Stimulated activated naive CD8-positive, alpha-beta T cell treated with anti-CD3 and anti-CD28 coated beads, Interleukin-15, Interleukin-2, amounts not matched to agents 100 ng/mL and 50 ng/mL, for 24 hours (primary cell): ENCODE measurements around the gene REEP3.
"Not testable (repeated sequence)": the region's sequence is repeated elsewhere in the genome, so short reads cannot be mapped to it uniquely, and the experiment has no call there.

ENCODE experiments used
- H3K27ac Mint-ChIP-seq: one replicate; pipeline ENCODE4 v1.8.0; 2021; ENCODE audit warnings: mild to moderate bottlenecking, mixed read lengths
- H3K27me3 Mint-ChIP-seq: one replicate; pipeline ENCODE4 v1.8.0; 2021; ENCODE audit warnings: mixed read lengths
- H3K36me3 Mint-ChIP-seq: one replicate; pipeline ENCODE4 v1.8.0; 2021; ENCODE audit warnings: low read depth, mixed read lengths
- H3K4me1 Mint-ChIP-seq: one replicate; pipeline ENCODE4 v1.8.0; 2021; ENCODE audit warnings: low read depth, mixed read lengths
- H3K4me3 Mint-ChIP-seq: one replicate; pipeline ENCODE4 v1.8.0; 2021; ENCODE audit warnings: mild to moderate bottlenecking, mixed read lengths
- H3K9me3 Mint-ChIP-seq: one replicate; pipeline ENCODE4 v1.8.0; 2021; ENCODE audit warnings: mixed read lengths

REEP3 gene

DNA sequence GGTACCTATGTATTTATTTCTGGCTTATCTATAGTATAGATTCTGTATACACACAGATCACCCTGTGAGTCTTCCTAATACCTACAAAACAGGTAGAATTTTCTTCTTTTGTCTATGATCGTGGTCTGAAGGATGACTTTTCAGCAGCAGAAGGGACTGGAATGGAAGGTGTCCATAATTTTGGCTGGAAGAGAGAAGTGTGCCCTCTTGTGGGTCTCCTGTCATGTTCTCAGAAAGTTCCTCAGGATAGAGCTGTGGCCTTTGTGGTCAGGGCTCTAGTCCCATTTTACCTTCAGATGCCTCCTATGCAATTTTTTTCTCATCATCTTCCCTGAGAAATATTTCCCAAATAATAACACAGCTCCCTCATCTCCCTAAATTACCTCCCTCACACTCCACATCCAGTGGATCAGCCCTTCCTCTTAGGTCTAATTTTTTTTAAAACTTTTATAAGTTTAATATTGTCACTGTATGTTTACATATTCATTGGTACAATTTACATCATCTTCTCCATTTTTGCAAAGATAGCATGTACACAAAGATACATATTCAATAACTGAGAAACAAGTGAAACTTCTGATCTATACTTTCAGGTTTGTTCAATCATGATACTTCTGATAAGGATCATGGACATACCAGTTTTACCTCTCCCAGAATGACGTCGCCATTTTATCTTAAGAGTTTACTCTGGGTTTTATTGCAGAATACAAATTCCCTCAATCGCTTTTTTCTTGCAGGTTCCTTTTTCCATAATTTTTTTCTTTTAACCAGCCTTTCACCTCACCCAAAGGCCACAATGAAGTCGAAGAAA lies 112.7 kb downstream of the REEP3 start:
- Mint-ChIP-seq H3K4me1 (peaks cover 26% of the 10 kb centered on the region), H3K4me3 (no peak overlapping the region), H3K9me3 (no peaks in the 10 kb centered on the region), H3K27ac (no peak overlapping the region), H3K27me3 (peaks cover 8% of the 10 kb centered on the region), H3K36me3 (no peaks in the 10 kb centered on the region)

DNA sequence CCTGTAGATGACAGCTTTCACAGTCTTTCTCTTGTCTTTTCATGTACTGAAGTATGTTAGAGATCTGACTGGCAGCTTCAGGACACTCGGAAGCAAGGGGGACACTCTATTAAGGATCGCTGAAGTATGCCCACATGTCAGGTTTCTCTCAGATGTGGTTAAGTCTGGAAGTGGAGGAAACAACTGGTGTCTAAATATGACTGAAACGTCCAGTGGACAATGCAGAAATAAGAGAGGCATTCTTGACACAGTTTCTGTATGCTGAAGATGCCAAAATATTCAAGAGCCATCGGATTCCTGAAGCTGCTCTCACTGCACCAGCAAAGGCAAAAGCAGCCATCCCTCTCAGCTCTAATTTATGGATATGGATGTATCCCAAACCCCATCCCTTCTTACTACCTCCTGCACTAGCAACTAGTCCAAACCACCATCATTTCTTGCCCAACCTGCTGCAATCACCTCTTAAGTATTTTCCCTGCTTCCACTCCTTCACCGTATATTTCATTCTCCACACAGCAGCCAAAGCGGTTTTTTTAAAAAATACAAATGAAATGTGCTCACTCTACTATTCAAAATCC lies 113.4 kb downstream of the REEP3 start:
- H3K9me3 Mint-ChIP-seq = no peaks in the 10 kb centered on the region
- no peaks in the 10 kb centered on the region for H3K36me3 Mint-ChIP-seq
- H3K27me3 Mint-ChIP-seq = peaks cover 8% of the 10 kb centered on the region
- H3K27ac Mint-ChIP-seq = no peak overlapping the region
- H3K4me1 Mint-ChIP-seq = peaks cover 19% of the 10 kb centered on the region
- no peak overlapping the region for H3K4me3 Mint-ChIP-seq

- H3K4me1 Mint-ChIP-seq = peaks cover 9% of the 10 kb centered on the region
- H3K27ac Mint-ChIP-seq = no peak overlapping the region
- no peak overlapping the region for H3K4me3 Mint-ChIP-seq
- H3K9me3 Mint-ChIP-seq = no peaks in the 10 kb centered on the region
- H3K36me3 Mint-ChIP-seq = no peaks in the 10 kb centered on the region
- peaks cover 8% of the 10 kb centered on the region for H3K27me3 Mint-ChIP-seq
Observed at GRCh38 chr10:63636812-63637211, 115.6 kb downstream of the REEP3 start.

- no peak overlapping the region for H3K27ac Mint-ChIP-seq
- H3K4me3 Mint-ChIP-seq = no peak overlapping the region
- H3K4me1 Mint-ChIP-seq = peaks cover 9% of the 10 kb centered on the region
- no peaks in the 10 kb centered on the region for H3K9me3 Mint-ChIP-seq
- H3K36me3 Mint-ChIP-seq = no peaks in the 10 kb centered on the region
- peaks cover 4% of the 10 kb centered on the region for H3K27me3 Mint-ChIP-seq
Observed at GRCh38 chr10:63637901-63638327, 116.7 kb downstream of the REEP3 start.

DNA sequence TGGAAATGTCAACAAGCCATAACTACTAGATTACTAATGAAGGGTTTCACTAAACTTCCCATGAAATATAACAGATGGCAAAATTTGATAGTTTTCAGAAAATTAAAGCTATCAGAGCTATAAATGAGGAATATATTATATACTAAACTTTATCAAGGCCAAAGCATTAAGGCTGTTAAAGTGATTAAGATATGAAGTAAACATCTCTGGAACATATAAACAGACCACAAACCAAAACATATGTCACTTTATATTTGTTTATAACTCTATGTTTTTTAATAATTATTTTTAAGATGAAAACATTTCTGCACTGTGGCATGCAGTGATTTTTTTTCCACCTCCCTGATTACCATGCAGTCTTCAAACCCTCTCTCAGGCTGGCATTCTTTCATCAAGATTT lies 120.2 kb downstream of the REEP3 start:
- Mint-ChIP-seq H3K4me3 (no peak overlapping the region), H3K36me3 (no peaks in the 10 kb centered on the region)

DNA sequence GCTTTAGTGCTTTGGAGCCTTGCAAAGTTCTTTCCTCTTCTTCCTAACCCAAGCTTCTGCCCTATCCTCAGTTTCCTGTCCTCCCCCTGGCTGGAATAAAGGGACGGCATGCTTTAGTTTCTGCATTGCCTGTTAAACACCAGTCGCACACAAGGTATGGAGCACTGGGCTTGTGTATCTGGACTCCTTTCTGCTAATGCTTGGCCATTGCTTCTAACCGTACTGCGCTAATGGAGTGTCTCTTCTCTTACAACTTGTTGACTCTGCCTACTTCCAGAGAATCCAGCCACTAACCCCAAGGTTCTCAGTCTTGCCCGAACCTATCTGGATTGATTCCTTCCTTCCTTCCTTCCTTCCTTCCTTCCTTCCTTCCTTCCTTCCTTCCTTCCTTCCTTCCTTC lies 120.6 kb downstream of the REEP3 start:
- Mint-ChIP-seq H3K9me3 (no peaks in the 10 kb centered on the region), H3K27me3 (peaks cover 4% of the 10 kb centered on the region), H3K27ac (no peak overlapping the region), H3K4me1 (peaks cover 13% of the 10 kb centered on the region), H3K36me3 (no peaks in the 10 kb centered on the region), H3K4me3 (no peak overlapping the region)

More for the DNA sequence above, 120.2 kb downstream of the REEP3 start:
- Mint-ChIP-seq H3K4me1 (peaks cover 13% of the 10 kb centered on the region), H3K27me3 (peaks cover 2% of the 10 kb centered on the region), H3K9me3 (no peaks in the 10 kb centered on the region), H3K27ac (no peak overlapping the region)

GRCh38 chr10:63642808-63643207 lies 121.6 kb downstream of the REEP3 start:
- H3K27me3 Mint-ChIP-seq = peaks cover 4% of the 10 kb centered on the region
- no peak overlapping the region for H3K27ac Mint-ChIP-seq
- no peaks in the 10 kb centered on the region for H3K9me3 Mint-ChIP-seq
- H3K4me3 Mint-ChIP-seq = no peak overlapping the region
- H3K4me1 Mint-ChIP-seq = peaks cover 13% of the 10 kb centered on the region
- no peaks in the 10 kb centered on the region for H3K36me3 Mint-ChIP-seq

DNA sequence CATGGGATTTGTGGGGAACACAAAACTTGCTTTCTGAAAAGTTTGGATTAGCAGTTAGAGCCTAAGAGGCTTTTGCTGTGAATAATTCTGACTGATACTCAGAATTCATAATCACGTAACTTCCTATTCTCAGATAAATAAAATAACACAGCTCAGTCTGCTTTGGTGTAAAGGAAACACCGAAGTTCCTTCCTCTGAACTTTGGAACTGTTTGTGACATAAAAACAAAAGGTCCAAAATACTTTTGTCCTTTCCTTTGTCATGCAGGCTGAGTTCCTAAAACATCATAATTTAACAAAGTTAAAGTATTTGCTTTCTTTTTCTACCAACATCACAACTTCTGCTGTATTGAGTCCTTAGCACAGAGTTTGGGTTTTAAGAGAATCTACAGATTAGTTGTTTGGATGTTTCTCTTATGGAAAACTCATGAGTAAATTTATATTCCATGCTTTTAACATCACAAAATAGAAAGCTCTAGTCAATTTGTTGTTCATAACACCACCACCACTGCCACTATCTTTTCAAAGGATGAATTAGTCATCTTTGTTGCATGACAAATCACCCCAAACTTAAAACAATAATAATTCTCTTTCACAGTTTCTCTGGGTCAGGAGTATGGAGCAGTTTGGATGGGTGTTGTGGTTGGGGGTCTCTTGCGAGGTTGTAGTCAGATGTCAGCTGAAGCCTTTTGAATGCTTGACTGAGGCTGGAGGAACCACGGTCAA lies 123.4 kb downstream of the REEP3 start:
- Mint-ChIP-seq H3K36me3 (no peaks in the 10 kb centered on the region), H3K27me3 (peaks cover 4% of the 10 kb centered on the region), H3K4me1 (peaks cover 13% of the 10 kb centered on the region), H3K4me3 (no peak overlapping the region), H3K27ac (no peak overlapping the region), H3K9me3 (no peaks in the 10 kb centered on the region)

GRCh38 chr10:63645195-63645594 lies 124.0 kb downstream of the REEP3 start:
- Mint-ChIP-seq H3K4me3 (no peak overlapping the region), H3K4me1 (peaks cover 13% of the 10 kb centered on the region), H3K36me3 (no peaks in the 10 kb centered on the region), H3K27me3 (peaks cover 4% of the 10 kb centered on the region), H3K9me3 (no peaks in the 10 kb centered on the region), H3K27ac (no peak overlapping the region)

DNA sequence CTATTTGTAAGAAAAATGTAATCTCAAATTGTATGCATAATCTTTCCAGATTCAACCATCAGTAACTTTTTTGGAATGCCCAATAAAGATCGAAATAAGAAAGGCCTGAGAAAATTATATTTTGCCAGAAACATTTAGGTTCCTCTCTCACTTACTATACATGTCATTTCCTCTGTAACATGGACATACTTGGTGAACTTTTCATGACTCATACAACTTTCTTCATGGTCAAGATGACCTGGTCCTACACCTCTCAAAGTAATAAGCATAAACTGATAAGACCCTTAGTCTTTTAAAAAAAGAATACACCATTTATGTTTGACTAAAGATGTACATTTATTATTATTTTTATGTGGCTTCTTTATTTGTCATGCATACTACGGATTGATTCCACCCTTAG lies 125.3 kb downstream of the REEP3 start:
- no peaks in the 10 kb centered on the region for H3K9me3 Mint-ChIP-seq
- H3K36me3 Mint-ChIP-seq = no peaks in the 10 kb centered on the region
- no peak overlapping the region for H3K4me3 Mint-ChIP-seq
- H3K4me1 Mint-ChIP-seq = peaks cover 13% of the 10 kb centered on the region
- peaks cover 4% of the 10 kb centered on the region for H3K27me3 Mint-ChIP-seq
- H3K27ac Mint-ChIP-seq = no peak overlapping the region

GRCh38 chr10:63651864-63652263 lies 130.7 kb downstream of the REEP3 start:
- no peaks in the 10 kb centered on the region for H3K27me3 Mint-ChIP-seq
- H3K4me1 Mint-ChIP-seq = no peaks in the 10 kb centered on the region
- no peaks in the 10 kb centered on the region for H3K36me3 Mint-ChIP-seq
- no peaks in the 10 kb centered on the region for H3K9me3 Mint-ChIP-seq
- H3K4me3 Mint-ChIP-seq = no peak overlapping the region
- H3K27ac Mint-ChIP-seq = no peak overlapping the region

DNA sequence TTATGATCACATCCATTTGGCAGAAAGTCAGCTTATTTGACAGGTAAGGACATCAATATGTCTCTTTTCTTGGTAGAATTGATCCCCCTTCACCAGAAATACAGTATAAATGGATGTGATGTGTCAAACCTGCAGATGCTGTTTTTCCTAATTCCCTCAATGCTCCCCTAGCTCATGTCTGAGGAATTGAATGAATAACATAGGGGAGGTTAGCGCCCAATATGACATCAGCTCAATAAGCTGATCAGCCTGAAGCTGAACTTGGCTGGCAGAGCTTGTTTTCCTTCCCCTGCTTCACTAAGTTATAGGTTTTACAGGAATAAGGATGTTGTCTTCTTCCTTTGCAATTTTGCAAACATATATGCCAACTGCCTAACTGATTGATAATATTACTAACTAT lies 132.5 kb downstream of the REEP3 start:
- no peak overlapping the region for H3K27ac Mint-ChIP-seq
- no peak overlapping the region for H3K4me3 Mint-ChIP-seq
- H3K9me3 Mint-ChIP-seq = no peaks in the 10 kb centered on the region
- no peaks in the 10 kb centered on the region for H3K4me1 Mint-ChIP-seq
- H3K27me3 Mint-ChIP-seq = no peaks in the 10 kb centered on the region
- H3K36me3 Mint-ChIP-seq = no peaks in the 10 kb centered on the region

GRCh38 chr10:63657761-63658160 lies 136.6 kb downstream of the REEP3 start:
- no peaks in the 10 kb centered on the region for H3K9me3 Mint-ChIP-seq
- H3K4me1 Mint-ChIP-seq = no peaks in the 10 kb centered on the region
- no peaks in the 10 kb centered on the region for H3K36me3 Mint-ChIP-seq
- H3K27me3 Mint-ChIP-seq = no peaks in the 10 kb centered on the region
- no peak overlapping the region for H3K27ac Mint-ChIP-seq
- no peak overlapping the region for H3K4me3 Mint-ChIP-seq

GRCh38 chr10:63660941-63661340 lies 139.7 kb downstream of the REEP3 start:
- H3K36me3 Mint-ChIP-seq, H3K27me3 Mint-ChIP-seq, H3K4me3 Mint-ChIP-seq, H3K9me3 Mint-ChIP-seq, H3K4me1 Mint-ChIP-seq, H3K27ac Mint-ChIP-seq: not testable (repeated sequence)

DNA sequence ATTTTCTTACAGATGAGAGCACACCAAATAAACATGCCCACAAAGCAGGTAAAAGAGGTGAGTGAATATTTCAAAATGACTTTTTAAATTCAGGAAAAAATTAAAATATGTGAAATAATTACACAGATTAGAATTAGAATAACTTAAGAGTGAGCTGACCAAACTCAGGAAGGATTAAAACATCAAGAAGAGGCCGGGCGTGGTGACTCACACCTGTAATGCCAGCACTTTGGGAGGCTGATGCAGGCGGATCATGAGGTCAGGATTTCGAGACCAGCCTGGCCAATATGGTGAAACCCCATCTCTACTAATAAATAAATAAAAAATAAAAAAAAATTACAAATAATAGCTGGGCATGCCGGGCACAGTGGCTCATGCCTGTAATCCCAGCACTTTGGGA lies 140.1 kb downstream of the REEP3 start:
- Mint-ChIP-seq H3K27me3 (no peaks in the 10 kb centered on the region), H3K27ac (no peak overlapping the region), H3K4me1 (peaks cover 3% of the 10 kb centered on the region), H3K36me3 (no peaks in the 10 kb centered on the region), H3K9me3 (no peaks in the 10 kb centered on the region), H3K4me3 (no peak overlapping the region)
